ENCODE measurements around the gene UNC13A. TPM values are rescaled to one million over a fixed set of nuclear protein-coding genes. Genes with fewer than 3 reads are reported as not detected.

Gene UNC13A
- total and polyA plus RNA-seq, 2 donors (not counting 3 experiments of a cell fraction or from before 2014, with no cell fraction given) = 0.04 to 0.09 TPM

DNA sequence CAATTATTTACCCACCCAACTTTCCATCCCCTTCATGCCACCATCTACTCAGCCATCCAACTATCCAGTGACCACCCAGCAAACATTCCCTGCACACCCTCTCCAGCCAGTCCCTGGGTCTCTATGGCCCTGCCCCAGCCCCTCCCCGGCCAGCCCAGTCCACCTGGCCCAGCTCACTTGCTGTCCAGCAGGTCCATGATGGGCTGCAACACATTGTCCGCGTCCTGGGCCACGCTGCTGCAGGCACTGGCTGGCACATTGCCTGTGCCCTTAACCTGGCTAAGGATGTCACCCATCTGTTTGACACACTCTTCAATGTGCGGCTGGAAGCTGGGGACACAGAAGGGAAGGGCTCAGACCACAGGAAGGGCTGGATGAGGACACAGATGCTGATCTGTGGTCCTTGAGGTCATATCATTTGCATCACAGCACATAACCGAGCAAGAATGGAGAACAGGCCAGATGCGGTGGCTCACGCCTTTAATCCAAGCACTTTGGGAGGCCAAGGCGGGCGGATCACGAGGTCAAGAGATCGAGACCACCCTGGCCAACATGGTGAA, 61.6 kb downstream of the UNC13A start:
- Histone ChIP-seq H3K36me3 (ENCODE audit: control insufficient read depth in 2 of 2, extremely low read depth in 1 of 2, insufficient read depth in 2 of 2, low read length in 2 of 2) (no peaks in the 10 kb centered on the region), H3K4me3 (replicated peaks in 1 of 3; ENCODE audit: insufficient read depth in 1 of 3, low read depth in 1 of 3, low read length in 3 of 3) (no peak overlapping the region), H2AFZ (ENCODE audit: low read depth, low read length) (no peak overlapping the region), H3K4me1 (ENCODE audit: control insufficient read depth, extremely low read depth, insufficient read depth, low read length) (no peaks in the 10 kb centered on the region), H3K4me2 (ENCODE audit: insufficient read depth, low read length) (no peak overlapping the region), H3K27ac (ENCODE audit: insufficient read depth, low read depth, low read length) (no peak overlapping the region), H3K9me3 (replicated peaks; ENCODE audit: control insufficient read depth, insufficient read depth, low read length) (no peaks in the 10 kb centered on the region), H3K27me3 (ENCODE audit: control insufficient read depth in 2 of 2, insufficient read depth in 2 of 2, low read length in 2 of 2) (no peaks in the 10 kb centered on the region), H3K9ac (replicated peaks; ENCODE audit: extremely low read depth, insufficient read depth, low read length) (no peak overlapping the region), H3K79me2 (ENCODE audit: control insufficient read depth, insufficient read depth, low read length) (no peaks in the 10 kb centered on the region), H4K20me1 (replicated peaks; ENCODE audit: control insufficient read depth, extremely low read depth, insufficient read depth, low read length) (no peaks in the 10 kb centered on the region), H3K9me1 (replicated peaks; ENCODE audit: control insufficient read depth, extremely low read depth, insufficient read depth, low read length) (no peaks in the 10 kb centered on the region)
- POLR2A ChIA-PET = no interaction called here
- intact Hi-C loops (cut with micrococcal nuclease) = no loop called here
- BruUV-seq (replicated peaks) = no TSS peak
- no peak for DNase-seq (ENCODE audit: low read depth, low spot score)
- CTCF ChIA-PET = interaction anchor here (0.9 kb wide), 1 partner anchor 11 kb away, joined by 3 read pairs; no protein-coding TSS in a partner anchor
- no peak for TF ChIP-seq FOS (IDR thresholded peaks at IDR 0.05; ENCODE audit: borderline replicate concordance, insufficient read depth, low read length)
- no peak for TF ChIP-seq JUN (IDR thresholded peaks at IDR 0.05; ENCODE audit: borderline replicate concordance, insufficient read depth, insufficient read length, low read depth)
- TF ChIP-seq MYC (IDR thresholded peaks at IDR 0.05; ENCODE audit: low read depth, low read length) = no peak
- TF ChIP-seq POLR2A (IDR thresholded peaks at IDR 0.05; ENCODE audit: low read depth, low read length) = no peak
- TF ChIP-seq EZH2 (IDR thresholded peaks at IDR 0.05; ENCODE audit: borderline replicate concordance, low read depth, low read length, severe bottlenecking) = no peak
- TF ChIP-seq GATA2 (IDR thresholded peaks at IDR 0.05; ENCODE audit: insufficient read depth, insufficient read length, low read depth, low read length) = no peak
- TF ChIP-seq, protein P1, sequence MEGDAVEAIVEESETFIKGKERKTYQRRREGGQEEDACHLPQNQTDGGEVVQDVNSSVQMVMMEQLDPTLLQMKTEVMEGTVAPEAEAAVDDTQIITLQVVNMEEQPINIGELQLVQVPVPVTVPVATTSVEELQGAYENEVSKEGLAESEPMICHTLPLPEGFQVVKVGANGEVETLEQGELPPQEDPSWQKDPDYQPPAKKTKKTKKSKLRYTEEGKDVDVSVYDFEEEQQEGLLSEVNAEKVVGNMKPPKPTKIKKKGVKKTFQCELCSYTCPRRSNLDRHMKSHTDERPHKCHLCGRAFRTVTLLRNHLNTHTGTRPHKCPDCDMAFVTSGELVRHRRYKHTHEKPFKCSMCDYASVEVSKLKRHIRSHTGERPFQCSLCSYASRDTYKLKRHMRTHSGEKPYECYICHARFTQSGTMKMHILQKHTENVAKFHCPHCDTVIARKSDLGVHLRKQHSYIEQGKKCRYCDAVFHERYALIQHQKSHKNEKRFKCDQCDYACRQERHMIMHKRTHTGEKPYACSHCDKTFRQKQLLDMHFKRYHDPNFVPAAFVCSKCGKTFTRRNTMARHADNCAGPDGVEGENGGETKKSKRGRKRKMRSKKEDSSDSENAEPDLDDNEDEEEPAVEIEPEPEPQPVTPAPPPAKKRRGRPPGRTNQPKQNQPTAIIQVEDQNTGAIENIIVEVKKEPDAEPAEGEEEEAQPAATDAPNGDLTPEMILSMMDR (IDR thresholded peaks at IDR 0.05; ENCODE audit: extremely low read depth in 1 of 2, insufficient read depth in 1 of 2, low read depth in 1 of 2, low read length in 2 of 2) = no peak
- TF ChIP-seq, protein P2, sequence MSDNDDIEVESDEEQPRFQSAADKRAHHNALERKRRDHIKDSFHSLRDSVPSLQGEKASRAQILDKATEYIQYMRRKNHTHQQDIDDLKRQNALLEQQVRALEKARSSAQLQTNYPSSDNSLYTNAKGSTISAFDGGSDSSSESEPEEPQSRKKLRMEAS (IDR thresholded peaks at IDR 0.05; ENCODE audit: insufficient read depth, insufficient read length) = no peak
- TF ChIP-seq POLR2AphosphoS5 (IDR thresholded peaks at IDR 0.05; ENCODE audit: insufficient read depth, low read depth, low read length) = no peak
- no peak for FAIRE-seq
- dilution Hi-C loops (cut with MboI; ENCODE audit: extremely low pct_ligation_motif_present, low sequenced_read_pairs) = no loop called here

Measured in endothelial cell of umbilical vein (primary cell).